C4-2B (cell line): ENCODE results near the gene GHRHR.

Experiments
- H3K27ac ChIP-seq: fragments of 450-650 bp; 2 replicates; pipeline ENCODE4 v1.5.1; 2017
- ZFX ChIP-seq: fragments of 450-650 bp; IDR thresholded peaks from 2 replicates; pipeline ENCODE4 v1.6.1; 2017
- TF ChIP-seq, protein P1 (sequence below): fragments of 450-650 bp; conservative IDR thresholded peaks from 2 replicates; pipeline ENCODE4 v1.5.1; 2017; ENCODE audit warnings: mild to moderate bottlenecking

The GHRHR gene

DNA sequence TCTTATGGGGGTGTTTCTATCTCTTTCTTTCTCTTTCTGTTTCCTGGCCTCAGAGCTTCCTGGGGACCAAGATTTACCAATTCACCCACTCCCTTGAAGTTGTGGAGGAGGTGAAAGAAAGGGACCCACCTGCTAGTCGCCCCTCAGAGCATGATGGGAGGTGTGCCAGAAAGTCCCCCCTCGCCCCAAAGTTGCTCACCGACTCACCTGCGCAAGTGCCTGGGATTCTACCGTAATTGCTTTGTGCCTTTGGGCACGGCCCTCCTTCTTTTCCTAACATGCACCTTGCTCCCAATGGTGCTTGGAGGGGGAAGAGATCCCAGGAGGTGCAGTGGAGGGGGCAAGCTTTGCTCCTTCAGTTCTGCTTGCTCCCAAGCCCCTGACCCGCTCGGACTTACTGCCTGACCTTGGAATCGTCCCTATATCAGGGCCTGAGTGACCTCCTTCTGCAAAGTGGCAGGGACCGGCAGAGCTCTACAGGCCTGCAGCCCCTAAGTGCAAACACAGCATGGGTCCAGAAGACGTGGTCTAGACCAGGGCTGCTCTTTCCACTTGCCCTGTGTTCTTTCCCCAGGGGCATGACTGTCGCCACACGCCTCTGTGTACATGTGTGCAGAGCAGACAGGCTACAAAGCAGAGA, 39.9 kb upstream of the GHRHR start:
- TF ChIP-seq, protein P1, sequence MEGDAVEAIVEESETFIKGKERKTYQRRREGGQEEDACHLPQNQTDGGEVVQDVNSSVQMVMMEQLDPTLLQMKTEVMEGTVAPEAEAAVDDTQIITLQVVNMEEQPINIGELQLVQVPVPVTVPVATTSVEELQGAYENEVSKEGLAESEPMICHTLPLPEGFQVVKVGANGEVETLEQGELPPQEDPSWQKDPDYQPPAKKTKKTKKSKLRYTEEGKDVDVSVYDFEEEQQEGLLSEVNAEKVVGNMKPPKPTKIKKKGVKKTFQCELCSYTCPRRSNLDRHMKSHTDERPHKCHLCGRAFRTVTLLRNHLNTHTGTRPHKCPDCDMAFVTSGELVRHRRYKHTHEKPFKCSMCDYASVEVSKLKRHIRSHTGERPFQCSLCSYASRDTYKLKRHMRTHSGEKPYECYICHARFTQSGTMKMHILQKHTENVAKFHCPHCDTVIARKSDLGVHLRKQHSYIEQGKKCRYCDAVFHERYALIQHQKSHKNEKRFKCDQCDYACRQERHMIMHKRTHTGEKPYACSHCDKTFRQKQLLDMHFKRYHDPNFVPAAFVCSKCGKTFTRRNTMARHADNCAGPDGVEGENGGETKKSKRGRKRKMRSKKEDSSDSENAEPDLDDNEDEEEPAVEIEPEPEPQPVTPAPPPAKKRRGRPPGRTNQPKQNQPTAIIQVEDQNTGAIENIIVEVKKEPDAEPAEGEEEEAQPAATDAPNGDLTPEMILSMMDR: no peak
- no peak for TF ChIP-seq ZFX

DNA sequence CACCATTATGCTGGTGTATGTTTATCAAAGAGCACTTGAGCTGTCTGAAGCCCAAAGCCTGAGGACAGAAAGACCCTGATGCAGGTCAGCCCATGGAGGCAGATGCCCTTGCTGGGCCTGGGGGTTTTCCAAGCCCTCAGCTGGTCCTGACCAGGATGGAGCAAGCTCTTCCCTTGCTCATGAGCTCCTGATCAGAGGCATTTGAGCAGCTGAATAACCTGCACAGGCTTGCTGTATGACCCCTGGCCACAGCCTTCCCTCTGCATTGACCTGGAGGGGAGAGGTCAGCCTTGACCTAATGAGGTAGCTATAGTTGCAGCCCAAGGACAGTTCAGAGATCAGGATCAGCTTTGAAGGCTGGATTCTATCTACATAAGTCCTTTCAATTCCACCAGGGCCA, 39.1 kb upstream of the GHRHR start:
- H3K27ac ChIP-seq: no peak overlapping the region
- TF ChIP-seq, protein P1: no peak
- TF ChIP-seq ZFX: no peak

More for the DNA sequence above, 39.9 kb upstream of the GHRHR start:
- no peak overlapping the region for H3K27ac ChIP-seq

DNA sequence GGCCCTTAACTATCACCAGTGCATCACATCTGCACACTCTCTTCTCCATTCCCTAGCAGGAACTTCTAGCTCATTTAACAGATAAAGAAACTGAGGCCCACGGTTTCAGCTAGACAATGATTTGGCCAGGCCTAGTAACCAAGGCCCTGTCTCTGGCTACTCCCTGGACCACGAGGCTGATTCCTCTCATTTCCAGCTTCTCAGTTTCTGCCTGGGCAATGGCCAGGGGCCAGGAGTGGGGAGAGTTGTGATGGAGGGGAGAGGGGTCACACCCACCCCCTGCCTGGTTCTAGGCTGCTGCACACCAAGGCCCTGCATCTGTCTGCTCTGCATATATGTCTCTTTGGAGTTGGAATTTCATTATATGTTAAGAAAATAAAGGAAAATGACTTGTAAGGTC, 38.6 kb upstream of the GHRHR start:
- no peak overlapping the region for H3K27ac ChIP-seq
- no peak for TF ChIP-seq ZFX
- TF ChIP-seq, protein P1: no peak

DNA sequence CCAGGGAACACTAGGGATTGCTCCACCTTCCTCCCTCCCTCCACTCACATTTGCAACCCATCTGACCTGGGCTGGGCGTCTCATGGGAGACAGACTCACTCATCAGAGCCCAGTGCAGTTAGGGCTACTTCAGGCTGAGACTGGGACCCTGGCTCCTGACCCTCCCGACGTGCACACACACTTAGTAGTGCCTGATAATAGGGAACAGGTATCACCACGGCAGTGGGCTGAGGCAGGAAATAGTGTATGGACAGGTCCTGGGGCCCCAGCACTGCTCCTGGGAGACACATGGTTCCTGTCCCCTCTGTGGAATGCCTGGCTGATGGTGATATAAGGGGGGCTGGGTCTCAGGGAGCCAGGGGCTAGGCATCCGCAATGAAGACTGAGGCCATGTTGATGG, 37.8 kb upstream of the GHRHR start:
- no peak overlapping the region for H3K27ac ChIP-seq
- TF ChIP-seq, protein P1: no peak
- TF ChIP-seq ZFX: no peak

DNA sequence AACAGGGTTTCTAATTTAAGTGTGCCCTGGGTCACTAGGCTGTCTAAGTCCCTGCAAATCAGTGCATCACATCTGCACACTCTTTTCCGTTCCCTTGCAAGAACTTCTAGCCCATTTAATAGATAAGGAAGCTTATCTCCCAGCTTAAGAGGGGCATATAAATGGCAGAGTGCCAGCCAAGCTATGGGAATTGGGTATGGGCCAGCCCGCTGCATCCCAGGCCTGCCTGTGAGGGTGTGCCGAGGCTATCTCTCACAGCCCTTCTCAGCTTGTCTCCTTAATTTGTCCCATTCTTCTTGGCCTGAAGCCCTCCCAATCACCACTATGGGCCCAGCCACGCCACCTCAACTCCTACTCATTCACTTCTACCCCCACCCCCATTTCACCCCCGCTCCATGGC, 37.4 kb upstream of the GHRHR start:
- no peak overlapping the region for H3K27ac ChIP-seq
- TF ChIP-seq, protein P1: no peak
- TF ChIP-seq ZFX: no peak

DNA sequence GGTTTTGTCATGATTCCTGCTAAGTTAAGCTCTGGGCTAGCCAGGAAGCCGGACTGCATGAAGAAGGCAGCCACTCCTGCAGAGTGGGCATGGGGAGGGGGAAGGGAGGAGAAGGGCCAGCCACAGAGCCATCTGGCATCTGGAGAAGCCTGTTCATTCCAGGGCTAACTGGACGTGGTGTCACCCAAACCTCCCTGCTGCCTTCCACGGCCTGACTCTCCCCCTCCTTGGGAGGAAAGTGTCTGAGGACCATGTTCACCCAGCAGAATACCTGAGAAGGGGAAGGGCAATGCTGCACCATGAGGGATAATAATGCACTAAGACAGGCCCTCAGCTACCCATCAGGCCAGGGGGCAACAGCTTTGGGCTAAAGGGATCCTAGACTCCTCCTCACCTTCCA, 36.7 kb upstream of the GHRHR start:
- TF ChIP-seq, protein P1: no peak
- no peak for TF ChIP-seq ZFX
- no peak overlapping the region for H3K27ac ChIP-seq

DNA sequence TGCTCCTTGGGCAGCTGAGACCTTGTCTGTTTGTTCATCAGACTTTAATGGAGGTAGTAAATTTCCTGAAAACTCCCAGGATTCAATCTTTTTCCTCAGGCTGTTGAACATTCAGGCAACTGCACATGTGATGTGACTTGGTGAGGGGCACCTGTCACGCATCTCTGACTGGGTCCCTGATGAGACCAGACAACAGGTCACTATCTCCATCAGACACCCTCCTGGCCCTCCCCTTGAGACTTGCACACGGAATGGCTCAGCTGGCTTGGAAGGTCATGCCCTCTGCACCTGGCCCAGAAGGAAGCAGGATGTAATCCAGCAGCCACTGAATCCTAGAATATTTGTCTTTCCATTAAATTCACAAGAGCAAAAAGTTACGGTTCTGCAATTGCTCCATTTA, 36.2 kb upstream of the GHRHR start:
- H3K27ac ChIP-seq: no peak overlapping the region
- no peak for TF ChIP-seq ZFX
- TF ChIP-seq, protein P1: no peak
